ENCODE results near the gene MYO1D. TPM values are rescaled to one million over a fixed set of nuclear protein-coding genes. Genes with fewer than 3 reads are reported as not detected.
A peak's percentile ranks its signal among the peaks of the same experiment; 100 is the strongest.

The MYO1D gene
- total and polyA plus RNA-seq, 5 donors = 5.8 to 17.0 (median 10.4) TPM

DNA sequence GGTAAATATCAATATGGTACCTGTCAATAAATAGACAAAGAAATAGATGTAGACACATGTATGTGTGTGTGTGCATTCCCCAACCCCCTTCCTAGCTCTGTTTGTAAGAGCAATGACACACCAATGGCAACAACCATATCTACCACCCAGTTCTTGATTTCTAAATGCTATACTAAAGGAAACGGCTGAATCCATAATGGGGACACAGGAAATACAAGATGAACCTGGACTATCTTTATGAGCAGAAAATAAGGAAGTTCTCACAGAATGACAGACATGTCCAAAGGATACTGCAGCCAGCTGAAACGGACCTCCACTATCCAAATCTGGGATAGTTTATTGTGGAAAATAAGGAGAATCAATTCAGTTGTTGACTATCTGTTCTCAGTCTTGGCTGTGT is 75.3 kb downstream of the MYO1D start:
- H3K27me3 ChIP-seq (ENCODE audit: control insufficient read depth, insufficient read depth) = no peaks in the 10 kb centered on the region
- intact Hi-C loops (cut with DNase I) = no loop called here
- no peaks in the 10 kb centered on the region for H3K9me3 ChIP-seq (ENCODE audit: control insufficient read depth, low read length)
- whole genome bisulfite sequencing = 62% methylated on average over 2 of the region's 2 CpGs
- H3K4me3 ChIP-seq (ENCODE audit: low read length) = no peak overlapping the region
- ATAC-seq (no peak), DNase-seq (no peak)
- H3K4me1 ChIP-seq (ENCODE audit: control insufficient read depth, insufficient read depth, low read length) = peaks cover 4% of the 10 kb centered on the region
- no peak overlapping the region for H3K27ac ChIP-seq (ENCODE audit: low read length)

DNA sequence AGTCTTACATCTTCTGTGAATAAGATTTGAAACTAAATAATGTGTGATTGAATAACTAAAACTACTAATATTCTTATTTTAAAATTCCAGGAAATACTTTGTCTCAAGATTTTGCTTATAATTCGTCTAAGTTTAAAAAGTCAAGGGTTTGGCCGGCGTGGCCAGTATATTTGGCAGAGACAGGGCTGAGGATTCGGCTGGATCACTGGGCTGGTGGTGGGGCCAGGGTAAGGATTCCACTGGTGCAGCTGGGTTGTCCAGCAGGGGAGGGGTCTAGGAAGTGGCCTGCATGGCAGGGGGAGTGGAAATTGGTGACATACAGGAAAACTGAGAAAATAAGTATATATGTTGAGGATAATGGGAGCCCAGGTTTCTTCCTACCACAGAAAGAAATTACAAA is 75.7 kb downstream of the MYO1D start:
- intact Hi-C loops (cut with DNase I) = no loop called here
- Histone ChIP-seq H3K4me1 (ENCODE audit: control insufficient read depth, insufficient read depth, low read length) (peaks cover 4% of the 10 kb centered on the region), H3K9me3 (ENCODE audit: control insufficient read depth, low read length) (no peaks in the 10 kb centered on the region), H3K4me3 (ENCODE audit: low read length) (no peak overlapping the region), H3K27me3 (ENCODE audit: control insufficient read depth, insufficient read depth) (no peaks in the 10 kb centered on the region), H3K27ac (ENCODE audit: low read length) (no peak overlapping the region)
- ATAC-seq (no peak), DNase-seq (peak; percentile 19 to 70 (median 48))
- WGBS = 48% methylated on average over 4 of the region's 4 CpGs

GRCh38 chr17:32798938-32799337 is 78.0 kb downstream of the MYO1D start:
- DNase-seq (no peak), ATAC-seq (no peak)
- peaks cover 5% of the 10 kb centered on the region for H3K4me1 ChIP-seq (ENCODE audit: control insufficient read depth, insufficient read depth, low read length)
- WGBS = 59% methylated on average over 1 of the region's 1 CpG
- no peak overlapping the region for H3K4me3 ChIP-seq (ENCODE audit: low read length)
- no peaks in the 10 kb centered on the region for H3K27me3 ChIP-seq (ENCODE audit: control insufficient read depth, insufficient read depth)
- intact Hi-C loops (cut with DNase I) = no loop called here
- no peaks in the 10 kb centered on the region for H3K9me3 ChIP-seq (ENCODE audit: control insufficient read depth, low read length)
- H3K27ac ChIP-seq (ENCODE audit: low read length) = no peak overlapping the region

GRCh38 chr17:32795339-32795979 is 81.5 kb downstream of the MYO1D start:
- Histone ChIP-seq H3K4me1 (ENCODE audit: control insufficient read depth, insufficient read depth, low read length) (peaks cover 1% of the 10 kb centered on the region), H3K27ac (ENCODE audit: low read length) (no peak overlapping the region), H3K9me3 (ENCODE audit: control insufficient read depth, low read length) (no peaks in the 10 kb centered on the region), H3K27me3 (ENCODE audit: control insufficient read depth, insufficient read depth) (no peaks in the 10 kb centered on the region), H3K4me3 (ENCODE audit: low read length) (no peak overlapping the region)
- DNase-seq (no peak), ATAC-seq (no peak)
- intact Hi-C loops (cut with DNase I) = no loop called here
- WGBS = 85% methylated on average over 11 of the region's 11 CpGs

DNA sequence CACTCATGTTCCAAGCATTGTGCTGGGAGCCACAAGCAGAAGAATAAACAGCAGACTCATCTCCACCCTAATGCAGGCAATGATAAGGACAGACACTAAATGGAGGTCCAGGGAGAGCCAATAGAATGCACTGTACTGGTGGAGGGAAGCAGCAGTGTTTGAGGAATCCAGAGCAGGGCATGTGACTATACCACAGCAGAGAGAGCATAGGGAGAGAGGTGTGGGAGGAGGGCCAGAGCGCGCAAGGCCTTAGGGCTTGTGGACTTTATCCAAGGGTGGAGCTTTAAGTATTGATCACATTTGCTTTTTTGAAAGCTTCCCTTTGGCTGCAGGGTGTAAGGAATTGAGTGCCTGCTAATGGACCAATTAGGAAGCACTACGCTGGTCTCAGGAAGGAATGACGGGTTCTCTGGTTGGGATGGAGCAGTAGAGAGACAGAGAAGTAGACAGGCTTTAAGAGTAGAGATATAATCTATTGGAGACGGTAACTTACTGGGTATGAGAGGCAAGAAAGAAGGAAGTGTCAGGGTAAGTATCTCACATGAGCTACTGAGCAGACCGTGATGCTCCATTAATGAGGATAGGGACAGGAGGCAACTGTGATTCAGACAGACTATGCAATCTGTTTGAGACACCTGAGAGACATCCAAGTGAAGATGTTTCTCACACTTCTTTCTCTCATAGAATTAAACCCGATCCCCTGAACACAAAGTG is 82.2 kb downstream of the MYO1D start:
- H3K4me1 ChIP-seq (ENCODE audit: control insufficient read depth, insufficient read depth, low read length) = peaks cover 1% of the 10 kb centered on the region
- WGBS = 90% methylated on average over 7 of the region's 7 CpGs
- ATAC-seq (no peak), DNase-seq (no peak)
- H3K9me3 ChIP-seq (ENCODE audit: control insufficient read depth, low read length) = no peaks in the 10 kb centered on the region
- no peak overlapping the region for H3K4me3 ChIP-seq (ENCODE audit: low read length)
- intact Hi-C loops (cut with DNase I) = no loop called here
- H3K27ac ChIP-seq (ENCODE audit: low read length) = no peak overlapping the region
- no peaks in the 10 kb centered on the region for H3K27me3 ChIP-seq (ENCODE audit: control insufficient read depth, insufficient read depth)

- peaks cover 1% of the 10 kb centered on the region for H3K4me1 ChIP-seq (ENCODE audit: control insufficient read depth, insufficient read depth, low read length)
- no peaks in the 10 kb centered on the region for H3K27me3 ChIP-seq (ENCODE audit: control insufficient read depth, insufficient read depth)
- H3K9me3 ChIP-seq (ENCODE audit: control insufficient read depth, low read length) = no peaks in the 10 kb centered on the region
- H3K27ac ChIP-seq (ENCODE audit: low read length) = no peak overlapping the region
- DNase-seq = no peak
- no peak overlapping the region for H3K4me3 ChIP-seq (ENCODE audit: low read length)
- 74% methylated on average over 4 of the region's 4 CpGs for WGBS
- intact Hi-C loops (cut with DNase I) = no loop called here
- no peak for ATAC-seq
Measured at GRCh38 chr17:32793841-32794240, 83.1 kb downstream of the MYO1D start.

DNA sequence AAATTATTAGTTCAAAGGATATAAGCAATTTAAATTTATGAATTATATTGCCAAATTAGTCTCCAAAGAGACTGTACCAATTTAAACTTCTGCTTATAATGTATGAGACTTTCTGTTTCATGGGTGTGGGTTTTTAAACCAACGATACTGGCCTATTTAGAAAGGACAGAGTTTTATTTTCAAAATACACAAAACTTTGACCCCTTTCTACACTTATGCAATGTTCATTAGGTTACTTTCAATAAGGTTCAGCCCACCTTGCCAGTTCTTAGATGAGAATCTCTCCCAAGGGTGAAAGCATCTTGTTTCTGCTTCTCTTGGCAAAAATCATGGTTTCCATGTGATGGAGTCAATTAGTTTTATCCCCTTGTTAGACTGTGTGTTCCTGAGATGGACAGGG is 84.7 kb downstream of the MYO1D start:
- Histone ChIP-seq H3K27me3 (ENCODE audit: control insufficient read depth, insufficient read depth) (no peaks in the 10 kb centered on the region), H3K4me1 (ENCODE audit: control insufficient read depth, insufficient read depth, low read length) (peaks cover 1% of the 10 kb centered on the region), H3K9me3 (ENCODE audit: control insufficient read depth, low read length) (no peaks in the 10 kb centered on the region), H3K4me3 (ENCODE audit: low read length) (no peak overlapping the region), H3K27ac (ENCODE audit: low read length) (no peak overlapping the region)
- DNase-seq (no peak), ATAC-seq (no peak)
- intact Hi-C loops (cut with DNase I) = no loop called here
- 93% methylated on average over 1 of the region's 1 CpG for WGBS

DNA sequence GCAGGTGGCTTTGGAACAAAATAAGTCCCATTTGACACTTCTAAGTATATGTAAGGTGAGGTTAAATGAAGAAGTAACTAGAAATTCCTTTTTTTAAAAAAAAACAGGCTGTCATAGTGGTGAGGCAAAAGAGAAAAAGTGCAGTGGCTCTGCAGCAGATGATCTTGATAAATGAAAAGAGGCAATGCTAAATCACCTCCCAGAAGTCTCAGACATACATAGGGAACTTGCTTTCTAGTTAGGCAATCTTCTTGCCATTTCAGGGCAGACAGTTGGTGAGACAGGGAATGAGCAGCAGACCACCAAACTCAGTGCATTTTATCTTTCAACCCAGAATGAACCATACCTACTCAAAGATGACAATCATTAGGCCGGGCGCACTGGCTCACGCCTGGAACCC is 90.8 kb downstream of the MYO1D start:
- H3K4me1 ChIP-seq (ENCODE audit: control insufficient read depth, insufficient read depth, low read length) = no peaks in the 10 kb centered on the region
- DNase-seq (no peak), ATAC-seq (no peak)
- no peak overlapping the region for H3K27ac ChIP-seq (ENCODE audit: low read length)
- 97% methylated on average over 3 of the region's 3 CpGs for WGBS
- H3K27me3 ChIP-seq (ENCODE audit: control insufficient read depth, insufficient read depth) = no peaks in the 10 kb centered on the region
- H3K4me3 ChIP-seq (ENCODE audit: low read length) = no peak overlapping the region
- intact Hi-C loops (cut with DNase I) = loop anchor here in 3 of 4 donors (5.0 to 10.0 kb wide), 3 partner anchors 89 to 211 kb away; partner anchors contain the start of gene MYO1D (in 1 of the 3)
- no peaks in the 10 kb centered on the region for H3K9me3 ChIP-seq (ENCODE audit: control insufficient read depth, low read length)

- 83% methylated on average over 3 of the region's 3 CpGs for WGBS
- Histone ChIP-seq H3K27ac (ENCODE audit: low read length) (no peak overlapping the region), H3K4me3 (ENCODE audit: low read length) (no peak overlapping the region), H3K9me3 (ENCODE audit: control insufficient read depth, low read length) (no peaks in the 10 kb centered on the region), H3K4me1 (ENCODE audit: control insufficient read depth, insufficient read depth, low read length) (no peaks in the 10 kb centered on the region), H3K27me3 (ENCODE audit: control insufficient read depth, insufficient read depth) (no peaks in the 10 kb centered on the region)
- DNase-seq (no peak), ATAC-seq (no peak)
- intact Hi-C loops (cut with DNase I) = loop anchor here (2.0 to 10.0 kb wide), 4 partner anchors 91 to 153 kb away; partner anchors contain the start of gene MYO1D (in 1 of the 4)
Measured at GRCh38 chr17:32784113-32784512, 92.8 kb downstream of the MYO1D start.

GRCh38 chr17:32783602-32784001 is 93.3 kb downstream of the MYO1D start:
- intact Hi-C loops (cut with DNase I) = loop anchor here (2.0 to 10.0 kb wide), 5 partner anchors 91 to 154 kb away; partner anchors contain the start of gene MYO1D (in 3 of the 4)
- H3K27ac ChIP-seq (ENCODE audit: low read length) = no peak overlapping the region

GRCh38 chr17:32780721-32781120 is 96.2 kb downstream of the MYO1D start:
- no peaks in the 10 kb centered on the region for H3K9me3 ChIP-seq (ENCODE audit: control insufficient read depth, low read length)
- H3K27ac ChIP-seq (ENCODE audit: low read length) = no peak overlapping the region
- H3K4me1 ChIP-seq (ENCODE audit: control insufficient read depth, insufficient read depth, low read length) = no peaks in the 10 kb centered on the region
- intact Hi-C loops (cut with DNase I) = loop anchor here in 3 of 4 donors (5.0 to 10.0 kb wide), 3 partner anchors 94 to 157 kb away; partner anchors contain the start of gene MYO1D (in 1 of the 3)
- H3K4me3 ChIP-seq (ENCODE audit: low read length) = no peak overlapping the region
- 82% methylated on average over 6 of the region's 6 CpGs for WGBS
- H3K27me3 ChIP-seq (ENCODE audit: control insufficient read depth, insufficient read depth) = no peaks in the 10 kb centered on the region
- ATAC-seq (no peak), DNase-seq (no peak)

More at GRCh38 chr17:32783602-32784001, 93.3 kb downstream of the MYO1D start:
- 34% methylated on average over 3 of the region's 3 CpGs for WGBS
- peak in 1 of 2 donors; percentile 46 for ATAC-seq
- no peaks in the 10 kb centered on the region for H3K9me3 ChIP-seq (ENCODE audit: control insufficient read depth, low read length)
- DNase-seq = no peak
- H3K4me1 ChIP-seq (ENCODE audit: control insufficient read depth, insufficient read depth, low read length) = no peaks in the 10 kb centered on the region
- no peak overlapping the region for H3K4me3 ChIP-seq (ENCODE audit: low read length)
- H3K27me3 ChIP-seq (ENCODE audit: control insufficient read depth, insufficient read depth) = no peaks in the 10 kb centered on the region

Data from right cardiac atrium (tissue), 5 donors.